Tibial nerve (tissue), 3 donors: ENCODE measurements around the gene CARD11.

ENCODE experiments used
- POLR2A ChIP-seq, 2 donors: fragments of 450-650 bp; IDR thresholded peaks; one replicate each; pipeline ENCODE4 v1.6.1; 2017; ENCODE audit warnings: antibody characterized with exemption in 2 of 2, mild to moderate bottlenecking in 2 of 2, moderate library complexity in 2 of 2
- TF ChIP-seq, protein P1 (sequence below), 5 experiments: fragments of 200-600 bp in 3 of 5; fragments of 450-650 bp in 2 of 5; sonication (generic) in 3 of 5; IDR thresholded peaks; one replicate each; pipeline ENCODE4 v1.5.1; 2016 to 2019; ENCODE audit warnings: antibody characterized with exemption in 5 of 5, mild to moderate bottlenecking in 3 of 5, moderate library complexity in 2 of 5

DNA sequence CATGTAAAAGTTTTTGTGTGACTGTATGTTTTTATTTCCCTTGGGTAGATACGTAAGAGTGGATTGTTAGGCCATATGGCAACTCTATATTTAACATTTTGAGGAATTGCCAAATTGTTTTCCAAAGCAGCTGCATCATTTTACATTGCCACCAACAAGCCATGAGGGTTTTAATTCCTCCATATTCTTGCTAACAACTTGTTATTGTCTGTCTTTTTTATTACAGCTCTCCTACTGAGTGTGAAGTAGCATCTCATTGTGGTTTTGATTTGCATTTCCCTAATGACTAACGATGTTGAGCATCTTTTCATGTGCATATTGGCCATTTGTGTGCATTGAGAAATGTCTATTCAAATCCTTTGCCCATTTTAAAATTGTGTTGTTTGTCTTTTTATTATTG, 94.9 kb downstream of the CARD11 start:
- TF ChIP-seq, protein P1, sequence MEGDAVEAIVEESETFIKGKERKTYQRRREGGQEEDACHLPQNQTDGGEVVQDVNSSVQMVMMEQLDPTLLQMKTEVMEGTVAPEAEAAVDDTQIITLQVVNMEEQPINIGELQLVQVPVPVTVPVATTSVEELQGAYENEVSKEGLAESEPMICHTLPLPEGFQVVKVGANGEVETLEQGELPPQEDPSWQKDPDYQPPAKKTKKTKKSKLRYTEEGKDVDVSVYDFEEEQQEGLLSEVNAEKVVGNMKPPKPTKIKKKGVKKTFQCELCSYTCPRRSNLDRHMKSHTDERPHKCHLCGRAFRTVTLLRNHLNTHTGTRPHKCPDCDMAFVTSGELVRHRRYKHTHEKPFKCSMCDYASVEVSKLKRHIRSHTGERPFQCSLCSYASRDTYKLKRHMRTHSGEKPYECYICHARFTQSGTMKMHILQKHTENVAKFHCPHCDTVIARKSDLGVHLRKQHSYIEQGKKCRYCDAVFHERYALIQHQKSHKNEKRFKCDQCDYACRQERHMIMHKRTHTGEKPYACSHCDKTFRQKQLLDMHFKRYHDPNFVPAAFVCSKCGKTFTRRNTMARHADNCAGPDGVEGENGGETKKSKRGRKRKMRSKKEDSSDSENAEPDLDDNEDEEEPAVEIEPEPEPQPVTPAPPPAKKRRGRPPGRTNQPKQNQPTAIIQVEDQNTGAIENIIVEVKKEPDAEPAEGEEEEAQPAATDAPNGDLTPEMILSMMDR (IDR thresholded peaks at IDR 0.05) = no peak
- no peak for TF ChIP-seq POLR2A (IDR thresholded peaks at IDR 0.05)
